HUES48 (cell line): ENCODE results near the gene ZNF823.
A peak's percentile ranks its signal among the peaks of the same experiment; 100 is the strongest.

Experiments used
- H3K27ac ChIP-seq: one replicate; pipeline ENCODE4 v1.7.0; 2013; ENCODE audit warnings: low read depth, low read length, inconsistent platforms
- H3K27me3 ChIP-seq: 2 replicates; pipeline ENCODE4 v1.6.1; 2013; ENCODE audit warnings: mild to moderate bottlenecking, low read length; ENCODE audit not compliant: control insufficient read depth, insufficient read depth
- H3K36me3 ChIP-seq: 2 replicates; pipeline ENCODE4 v1.6.1; 2013; ENCODE audit warnings: low read length; ENCODE audit not compliant: control insufficient read depth, insufficient read depth
- H3K4me1 ChIP-seq: 2 replicates; pipeline ENCODE4 v1.6.1; 2013; ENCODE audit warnings: mild to moderate bottlenecking, low read length; ENCODE audit not compliant: control insufficient read depth, insufficient read depth
- H3K4me3 ChIP-seq: 2 replicates; pipeline ENCODE4 v1.5.1; 2013; ENCODE audit warnings: mild to moderate bottlenecking, low read depth, low read length
- H3K9ac ChIP-seq: 2 replicates; pipeline ENCODE4 v1.6.1; 2013; ENCODE audit warnings: mild to moderate bottlenecking, low read depth, low read length, moderate library complexity
- H3K9me3 ChIP-seq: 2 replicates; pipeline ENCODE4 v1.6.1; 2013; ENCODE audit warnings: low read length; ENCODE audit not compliant: control insufficient read depth, insufficient read depth

Gene ZNF823

GRCh38 chr19:11737964-11738745, 591 bp downstream of the ZNF823 start:
- H3K4me3 ChIP-seq = peak overlapping the region; percentile 73
- no peaks in the 10 kb centered on the region for H3K9me3 ChIP-seq
- peaks cover 25% of the 10 kb centered on the region for H3K27me3 ChIP-seq
- no peaks in the 10 kb centered on the region for H3K36me3 ChIP-seq
- H3K27ac ChIP-seq = peak overlapping the region; percentile 62
- peak overlapping the region; percentile 34; the same call in 1 of the 2 replicates for H3K9ac ChIP-seq
- peaks cover 10% of the 10 kb centered on the region; the same call in 1 of the 2 replicates for H3K4me1 ChIP-seq

- Histone ChIP-seq H3K4me3 (no peak overlapping the region), H3K9me3 (no peaks in the 10 kb centered on the region), H3K4me1 (peaks cover 10% of the 10 kb centered on the region; the same call in 1 of the 2 replicates), H3K36me3 (no peaks in the 10 kb centered on the region), H3K27ac (no peak overlapping the region), H3K27me3 (peaks cover 25% of the 10 kb centered on the region), H3K9ac (no peak overlapping the region)
These were observed 2.0 kb downstream of the ZNF823 start for GRCh38 chr19:11736696-11737095.

GRCh38 chr19:11735375-11735774, 3.4 kb downstream of the ZNF823 start:
- no peak overlapping the region for H3K9ac ChIP-seq
- H3K36me3 ChIP-seq = no peaks in the 10 kb centered on the region
- H3K27ac ChIP-seq = no peak overlapping the region
- H3K4me1 ChIP-seq = peaks cover 10% of the 10 kb centered on the region; the same call in 1 of the 2 replicates
- H3K27me3 ChIP-seq = peaks cover 25% of the 10 kb centered on the region
- H3K4me3 ChIP-seq = no peak overlapping the region
- H3K9me3 ChIP-seq = no peaks in the 10 kb centered on the region

GRCh38 chr19:11729586-11729985, 9.2 kb downstream of the ZNF823 start:
- Histone ChIP-seq H3K36me3 (peaks cover 6% of the 10 kb centered on the region; the same call in 1 of the 2 replicates), H3K4me1 (no peaks in the 10 kb centered on the region), H3K27me3 (no peaks in the 10 kb centered on the region), H3K4me3 (no peak overlapping the region), H3K27ac (no peak overlapping the region), H3K9me3 (peaks cover 12% of the 10 kb centered on the region), H3K9ac (no peak overlapping the region)

GRCh38 chr19:11722414-11722813, 16.3 kb downstream of the ZNF823 start:
- Histone ChIP-seq H3K27me3 (no peaks in the 10 kb centered on the region), H3K4me3 (no peak overlapping the region), H3K27ac (no peak overlapping the region), H3K36me3 (peaks cover 29% of the 10 kb centered on the region), H3K4me1 (no peaks in the 10 kb centered on the region), H3K9me3 (peaks cover 58% of the 10 kb centered on the region), H3K9ac (no peak overlapping the region)

GRCh38 chr19:11721681-11722080, 17.1 kb downstream of the ZNF823 start:
- Histone ChIP-seq H3K27ac (no peak overlapping the region), H3K27me3 (no peaks in the 10 kb centered on the region), H3K4me1 (no peaks in the 10 kb centered on the region), H3K9me3 (peaks cover 64% of the 10 kb centered on the region), H3K9ac (no peak overlapping the region), H3K4me3 (no peak overlapping the region), H3K36me3 (peaks cover 29% of the 10 kb centered on the region)

GRCh38 chr19:11710313-11710712, 28.4 kb downstream of the ZNF823 start:
- Histone ChIP-seq H3K4me1 (no peaks in the 10 kb centered on the region), H3K4me3 (no peak overlapping the region), H3K36me3 (no peaks in the 10 kb centered on the region), H3K9me3 (peaks cover 28% of the 10 kb centered on the region), H3K27ac (no peak overlapping the region), H3K9ac (no peak overlapping the region), H3K27me3 (no peaks in the 10 kb centered on the region)

- H3K27ac ChIP-seq = no peak overlapping the region
- H3K4me3 ChIP-seq = no peak overlapping the region
- H3K9me3 ChIP-seq = peaks cover 22% of the 10 kb centered on the region
- no peaks in the 10 kb centered on the region for H3K36me3 ChIP-seq
- H3K4me1 ChIP-seq = no peaks in the 10 kb centered on the region
- H3K9ac ChIP-seq = no peak overlapping the region
- H3K27me3 ChIP-seq = no peaks in the 10 kb centered on the region
These were observed 30.3 kb downstream of the ZNF823 start for GRCh38 chr19:11708457-11708856.

- no peaks in the 10 kb centered on the region for H3K4me1 ChIP-seq
- no peaks in the 10 kb centered on the region for H3K27me3 ChIP-seq
- H3K27ac ChIP-seq = no peak overlapping the region
These were observed 33.3 kb downstream of the ZNF823 start for GRCh38 chr19:11705474-11705873.

GRCh38 chr19:11704626-11705025, 34.1 kb downstream of the ZNF823 start:
- Histone ChIP-seq H3K4me3 (no peak overlapping the region), H3K9ac (no peak overlapping the region), H3K4me1 (no peaks in the 10 kb centered on the region), H3K27ac (no peak overlapping the region), H3K9me3 (peaks cover 9% of the 10 kb centered on the region), H3K27me3 (no peaks in the 10 kb centered on the region), H3K36me3 (no peaks in the 10 kb centered on the region)

More at GRCh38 chr19:11705474-11705873, 33.3 kb downstream of the ZNF823 start:
- Histone ChIP-seq H3K4me3 (no peak overlapping the region), H3K9me3 (peaks cover 16% of the 10 kb centered on the region), H3K9ac (no peak overlapping the region), H3K36me3 (no peaks in the 10 kb centered on the region)

- Histone ChIP-seq H3K9me3 (no peaks in the 10 kb centered on the region; the same call in 1 of the 2 replicates), H3K36me3 (no peaks in the 10 kb centered on the region), H3K4me3 (no peak overlapping the region), H3K4me1 (no peaks in the 10 kb centered on the region), H3K27ac (no peak overlapping the region), H3K9ac (no peak overlapping the region), H3K27me3 (0 out of 2 replicates have a peak, but pooled peaks cover 8% of the 10 kb centered on the region)
These were observed 38.6 kb downstream of the ZNF823 start for GRCh38 chr19:11699931-11700794.
